Pulmonary artery endothelial cell (primary cell): ENCODE results near the gene OPTC. TPM values are rescaled to one million over a fixed set of nuclear protein-coding genes. Genes with fewer than 3 reads are reported as not detected.
"Not testable (repeated sequence)": the region's sequence is repeated elsewhere in the genome, so short reads cannot be mapped to it uniquely, and the experiment has no call there.

ENCODE experiments used
- DNase-seq: peaks from one replicate; pipeline ENCODE4 v3.0.0-alpha.2; 2011; ENCODE audit warnings: low read depth, low spot score
- total RNA-seq: library from RNA; depleted of rRNA; stranded (reverse); fragments of >200 nt; gene quantifications from 2 replicates; pipeline ENCODE4 v1.2.3, GENCODE V29; 2014

OPTC gene
- total RNA-seq, 1 donor from 2014 or later = not detected

DNA sequence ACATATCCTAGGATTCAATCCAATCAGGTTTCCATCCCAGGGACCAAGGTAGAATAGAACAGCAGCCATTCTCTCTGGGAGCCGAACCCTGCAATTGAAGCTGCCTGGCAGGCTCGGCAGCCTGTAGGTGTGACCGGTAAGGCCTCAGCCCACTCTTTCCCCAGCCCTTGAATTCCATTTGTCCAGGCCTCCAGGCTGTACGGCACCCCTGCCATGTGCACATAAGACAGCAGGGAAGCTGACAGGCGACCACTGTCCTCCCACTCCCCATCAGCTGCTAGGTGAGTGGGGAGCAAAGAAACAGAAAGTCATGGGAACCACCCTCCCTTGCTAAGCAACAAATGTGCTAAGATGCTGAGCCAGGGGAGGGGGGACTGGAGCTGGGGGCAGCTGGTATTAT is 23.0 kb downstream of the OPTC start:
- no peak for DNase-seq

DNA sequence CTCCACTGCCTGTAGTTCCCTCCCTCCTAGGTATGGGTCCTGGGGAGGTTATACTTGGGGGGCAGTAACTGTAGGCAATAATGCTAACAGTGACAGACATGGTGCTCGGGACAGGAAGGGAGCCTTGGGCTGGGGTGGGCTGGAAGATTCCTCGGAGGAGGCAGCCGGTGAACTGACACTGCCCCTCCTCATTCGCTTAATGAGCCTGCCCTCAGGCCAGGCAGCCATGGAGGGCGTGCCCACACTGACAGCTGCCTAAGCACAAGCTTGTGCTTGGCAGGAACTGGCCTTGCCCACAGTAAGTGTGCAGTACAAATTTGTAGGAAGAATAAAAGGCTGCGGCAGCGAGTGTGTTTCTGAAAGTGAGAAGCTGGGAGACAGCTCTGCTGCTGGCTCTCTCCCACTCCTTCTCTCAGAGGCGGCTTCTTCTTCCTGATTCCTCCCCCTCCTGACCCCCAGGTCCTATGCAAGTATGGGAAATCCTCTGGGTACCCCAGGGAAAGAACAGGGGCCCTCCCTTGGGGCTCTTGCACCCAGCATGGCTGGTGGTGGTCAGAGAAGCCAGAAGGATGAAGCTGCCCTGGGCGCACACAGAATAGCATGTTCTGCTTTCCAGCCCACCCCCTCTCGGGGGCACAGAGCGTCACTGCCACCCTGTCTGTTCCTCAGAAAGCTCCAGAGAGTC is 23.6 kb downstream of the OPTC start:
- DNase-seq = no peak

DNA sequence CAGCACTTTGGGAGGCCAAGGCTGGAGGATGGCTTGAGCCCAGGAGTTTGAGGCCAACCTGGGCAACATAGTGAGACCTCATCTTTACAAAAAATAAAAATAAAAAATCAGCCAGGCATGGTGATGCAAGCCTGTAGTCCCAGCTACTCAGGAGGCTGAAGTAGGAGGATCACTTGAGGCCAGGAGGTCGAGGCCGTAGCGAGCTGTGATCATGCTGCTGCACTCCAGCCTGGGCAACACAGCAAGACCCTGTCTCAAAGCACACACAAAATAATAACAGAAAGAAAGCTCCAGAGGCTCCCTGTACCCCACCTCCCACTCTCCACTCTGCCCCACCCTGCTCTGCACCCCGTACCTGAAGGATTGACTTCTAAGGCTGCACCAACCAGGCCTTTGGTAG is 24.2 kb downstream of the OPTC start:
- DNase-seq = not testable (repeated sequence)

DNA sequence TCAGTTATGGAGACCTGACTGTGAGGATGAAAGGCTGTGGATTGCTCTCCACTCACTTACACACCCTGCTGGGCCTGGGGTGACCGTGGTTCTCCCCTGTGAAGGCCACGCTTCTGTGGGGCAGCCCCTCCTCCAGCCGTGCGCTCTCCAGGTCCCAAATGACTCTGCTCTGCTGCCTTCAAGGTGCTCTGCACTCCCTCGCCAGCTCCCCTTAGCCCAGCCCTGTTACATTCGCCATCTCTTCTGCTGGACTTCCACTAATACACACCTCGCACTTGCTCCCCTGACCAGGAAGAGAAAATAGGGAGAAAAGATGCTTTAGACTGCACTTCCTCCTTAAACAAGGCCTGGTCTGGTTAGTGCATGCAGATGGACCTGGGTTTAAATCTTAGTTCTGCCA is 24.6 kb downstream of the OPTC start:
- DNase-seq = no peak

DNA sequence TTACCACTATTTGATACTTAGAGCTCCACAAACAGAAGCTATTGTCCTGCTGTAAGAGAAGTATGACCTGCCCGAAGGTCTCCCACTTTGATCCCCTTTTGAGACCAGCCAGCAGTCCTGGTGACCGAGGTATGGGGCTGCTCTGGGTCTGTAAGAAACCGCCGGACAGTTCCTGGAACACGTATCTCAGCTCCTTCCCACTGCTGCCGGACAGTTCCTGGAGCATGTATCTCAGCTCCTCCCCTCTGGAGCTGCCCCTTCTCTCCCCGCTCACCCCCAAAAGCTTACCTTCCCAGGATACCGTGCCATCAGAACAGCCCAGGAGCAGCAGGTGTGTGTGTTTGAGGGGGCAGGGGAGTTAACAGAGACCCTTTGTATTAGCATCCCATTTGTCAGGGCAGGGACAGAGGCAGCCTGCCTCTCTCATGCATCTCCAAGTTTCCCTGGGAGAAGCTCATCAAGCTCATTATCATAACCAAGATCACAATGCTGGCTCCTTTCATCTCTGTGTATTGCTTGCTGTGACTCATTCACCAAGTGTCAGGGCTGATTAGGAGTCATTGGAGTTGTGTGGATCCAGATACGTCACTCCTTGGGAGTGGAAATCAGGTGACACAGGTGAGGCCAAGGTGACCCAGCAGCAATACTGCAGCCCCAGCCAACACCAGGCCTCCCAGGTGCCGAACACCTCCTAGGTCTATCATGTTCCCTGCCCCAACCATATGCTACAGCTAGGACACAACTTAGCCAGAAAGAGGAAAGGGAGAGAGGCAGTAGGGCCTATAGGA is 25.3 kb downstream of the OPTC start:
- DNase-seq = no peak

DNA sequence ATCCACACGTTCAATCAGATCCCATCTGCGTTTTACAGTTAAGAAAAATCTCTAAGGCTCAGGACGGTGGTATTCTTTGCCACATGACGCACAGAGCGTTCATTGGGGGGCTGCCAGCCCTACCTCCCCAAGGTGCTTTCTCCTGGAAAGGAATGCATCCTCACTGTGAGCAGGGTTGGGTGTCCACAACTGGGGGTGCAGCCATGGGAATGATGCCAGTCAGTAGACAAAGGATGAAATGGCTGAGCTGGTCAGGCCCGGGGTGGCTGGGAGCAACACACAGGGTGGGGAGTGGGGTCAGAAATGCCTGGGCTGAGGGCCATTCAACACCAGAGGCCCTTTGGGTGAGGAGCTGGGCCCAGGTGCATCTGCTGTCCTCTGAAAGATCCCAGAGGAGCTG is 25.9 kb downstream of the OPTC start:
- DNase-seq = no peak

DNA sequence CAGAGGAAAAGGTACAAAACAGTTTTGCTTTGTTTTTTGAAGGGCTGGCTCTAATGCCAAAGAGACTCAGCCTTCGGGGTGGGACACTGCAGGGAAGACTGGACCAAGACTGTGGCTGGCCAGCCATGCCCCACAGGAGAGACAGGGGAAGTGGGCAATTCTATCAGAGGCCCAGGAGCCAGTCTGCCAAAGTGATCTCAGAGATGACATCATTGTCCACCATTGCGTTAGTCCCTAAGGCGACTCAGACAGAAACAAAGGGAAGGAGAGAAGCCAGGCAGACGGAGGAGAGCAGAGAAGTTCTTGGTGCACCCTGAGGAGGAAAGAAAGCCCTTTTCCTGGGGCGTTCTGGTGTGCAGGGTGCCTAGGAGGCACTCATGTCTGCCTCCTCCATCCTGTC is 26.4 kb downstream of the OPTC start:
- no peak for DNase-seq

DNA sequence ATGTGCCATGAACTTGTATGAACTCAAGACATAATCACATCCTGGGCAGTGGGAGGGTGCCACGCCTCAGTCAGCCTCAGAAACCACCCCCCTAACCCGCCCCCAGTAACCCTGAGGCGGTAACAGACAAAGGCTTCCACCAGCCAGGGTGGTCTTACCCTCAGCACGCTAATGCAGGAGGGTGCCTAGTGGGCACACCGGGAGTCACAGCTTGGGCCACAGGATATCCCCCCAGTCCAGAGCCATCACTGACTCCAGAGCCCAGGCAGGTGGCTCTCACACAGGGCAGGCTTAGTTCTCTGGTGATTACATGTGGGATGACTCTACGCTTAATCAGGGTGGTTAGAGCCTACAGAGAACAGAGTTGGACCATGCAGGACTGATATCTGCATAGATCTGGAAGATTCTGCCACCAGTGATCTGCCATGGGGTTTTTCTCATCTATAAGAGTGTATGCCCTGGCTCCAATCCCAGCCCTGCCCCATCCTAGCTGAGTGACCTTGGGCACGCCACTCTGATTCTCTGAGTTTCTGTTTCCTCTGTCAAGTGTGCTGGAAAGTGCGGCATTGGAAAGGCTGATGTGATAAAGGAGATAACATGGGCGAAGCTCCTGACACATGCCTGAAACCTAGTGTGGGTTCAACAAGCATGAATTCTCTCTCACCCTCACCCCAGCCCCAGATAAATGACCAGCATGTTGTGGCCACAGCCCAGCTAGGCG is 27.3 kb downstream of the OPTC start:
- no peak for DNase-seq

DNA sequence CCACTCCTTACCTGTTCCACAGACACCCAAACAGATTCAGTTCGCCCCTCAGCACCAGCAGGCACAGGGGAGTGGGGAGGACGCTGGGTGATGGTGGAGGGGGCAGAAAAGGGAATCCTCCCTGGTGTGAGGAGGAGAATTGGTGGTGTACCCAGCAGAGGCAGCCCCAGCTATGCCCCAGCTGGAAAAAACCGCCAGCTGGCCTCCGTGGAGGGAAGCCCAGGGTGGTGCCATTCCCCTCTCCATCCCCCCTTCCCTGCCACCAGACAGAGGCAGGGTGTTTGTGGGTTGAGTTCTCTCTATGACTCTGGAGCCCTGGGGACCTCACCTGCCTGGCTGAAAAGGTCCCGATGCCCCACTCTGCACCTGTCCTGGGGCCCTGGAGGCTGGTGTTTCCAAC is 27.9 kb downstream of the OPTC start:
- no peak for DNase-seq

DNA sequence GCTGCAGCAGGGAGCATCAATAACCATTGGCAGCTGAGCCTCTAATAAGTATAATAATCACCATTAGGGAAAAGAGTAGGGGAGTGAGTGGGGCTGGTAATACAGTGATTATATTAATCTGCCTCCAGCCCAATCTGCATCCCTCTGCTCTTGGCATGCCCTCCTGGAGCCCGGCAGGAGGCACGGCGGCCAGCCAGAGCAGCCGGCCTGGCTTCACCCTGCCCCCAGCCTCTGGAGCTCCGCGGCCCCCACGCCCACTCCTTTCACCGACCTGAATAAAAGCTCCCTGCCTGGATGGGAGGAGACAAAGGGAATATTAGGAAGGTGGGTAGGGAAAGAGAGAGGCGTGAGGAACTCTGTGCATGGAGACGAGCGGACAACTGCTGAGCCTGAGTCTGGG is 28.3 kb downstream of the OPTC start:
- DNase-seq = no peak

DNA sequence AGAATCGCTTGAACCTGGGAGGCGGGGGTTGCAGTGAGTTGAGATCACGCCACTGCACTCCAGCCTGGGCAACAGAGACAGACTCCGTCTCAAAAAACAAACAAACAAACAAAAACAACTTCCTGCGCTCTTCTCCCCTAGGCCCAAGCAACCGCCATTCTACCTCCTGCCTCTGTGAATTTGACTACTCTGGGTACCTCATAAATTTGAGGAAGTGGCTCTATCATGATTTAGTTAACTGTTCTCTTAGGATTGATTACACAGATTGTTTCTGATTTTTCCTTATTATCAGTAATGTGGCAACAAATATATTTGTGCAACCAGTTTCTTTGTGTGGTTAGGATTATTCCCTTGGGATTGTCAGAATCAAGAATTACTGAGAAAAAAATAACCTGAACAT is 29.7 kb downstream of the OPTC start:
- DNase-seq = no peak

DNA sequence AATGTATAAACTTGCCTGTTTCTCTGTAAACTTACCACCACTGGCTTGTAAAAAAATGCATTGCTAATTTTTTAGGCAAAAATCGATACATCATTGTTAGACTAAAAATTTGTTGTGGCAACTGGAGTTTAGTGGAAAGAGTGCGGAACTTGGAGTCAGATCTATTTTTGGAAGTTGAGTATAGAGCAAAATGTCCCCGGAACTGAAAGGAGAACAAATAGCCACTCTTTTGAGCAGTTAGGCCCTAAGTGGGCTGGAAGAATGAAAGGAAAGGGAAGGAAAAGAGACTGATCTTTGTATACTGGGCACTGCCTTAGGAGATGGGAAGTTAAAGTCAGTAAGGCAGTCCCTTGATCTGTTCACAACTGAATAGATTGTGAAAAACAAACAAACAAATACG is 30.2 kb downstream of the OPTC start:
- no peak for DNase-seq

DNA sequence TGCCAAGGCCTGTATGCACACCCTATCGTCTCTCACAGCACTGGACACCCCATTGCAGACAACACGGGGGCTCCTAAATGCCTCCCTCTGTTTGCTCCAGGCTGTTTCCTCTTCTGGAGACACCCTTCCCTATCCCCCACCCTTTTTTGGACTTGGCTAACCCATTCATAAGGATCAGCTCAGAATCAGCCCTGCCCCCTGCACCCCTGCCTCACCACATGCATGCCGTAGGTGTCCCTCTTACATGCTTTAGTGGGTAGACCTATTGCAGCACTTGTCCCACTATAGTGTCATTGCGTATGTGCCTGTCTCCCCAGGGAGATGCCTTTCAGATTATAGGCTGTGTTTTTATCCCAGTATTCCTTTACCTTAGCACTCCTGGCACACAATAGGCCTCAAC is 30.9 kb downstream of the OPTC start:
- no peak for DNase-seq

DNA sequence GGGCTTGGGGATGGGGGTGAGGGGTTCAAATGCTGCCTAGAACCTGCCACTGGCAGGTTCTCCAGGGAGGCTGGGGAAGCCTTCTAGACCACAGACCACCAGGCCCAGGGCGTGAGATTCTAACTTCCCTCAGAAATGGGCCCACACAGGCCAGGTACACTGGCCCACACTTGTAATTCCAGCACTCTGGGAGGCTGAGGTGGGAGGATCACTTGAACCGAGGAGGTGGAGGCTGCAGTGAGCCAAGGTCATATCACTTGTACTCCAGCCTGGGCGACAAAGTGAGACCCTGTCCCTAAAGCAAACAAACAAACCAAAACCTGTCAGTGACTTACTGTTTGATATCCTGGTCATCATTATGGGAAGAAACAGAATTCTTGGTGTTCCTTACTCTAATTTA is 31.7 kb downstream of the OPTC start:
- DNase-seq = no peak

DNA sequence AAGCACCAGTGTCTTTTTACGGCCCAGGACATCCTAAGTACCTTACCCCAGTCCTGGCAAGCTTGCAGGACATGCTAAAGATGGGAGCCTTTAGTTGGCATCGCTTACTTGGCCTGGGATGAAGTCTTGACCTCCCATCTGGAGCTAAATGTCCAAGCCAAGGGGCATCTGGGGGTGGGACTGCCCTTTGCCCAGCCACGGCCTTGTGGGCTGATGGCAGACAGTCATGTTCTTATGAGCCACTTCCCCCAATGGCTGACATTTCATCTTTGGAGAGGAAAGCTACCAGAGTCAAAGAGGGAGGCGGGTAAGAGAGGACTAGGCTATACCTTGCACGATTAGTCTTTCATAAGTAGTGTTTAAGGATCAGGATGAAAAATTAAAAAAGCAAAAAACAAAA is 32.2 kb downstream of the OPTC start:
- DNase-seq = no peak

DNA sequence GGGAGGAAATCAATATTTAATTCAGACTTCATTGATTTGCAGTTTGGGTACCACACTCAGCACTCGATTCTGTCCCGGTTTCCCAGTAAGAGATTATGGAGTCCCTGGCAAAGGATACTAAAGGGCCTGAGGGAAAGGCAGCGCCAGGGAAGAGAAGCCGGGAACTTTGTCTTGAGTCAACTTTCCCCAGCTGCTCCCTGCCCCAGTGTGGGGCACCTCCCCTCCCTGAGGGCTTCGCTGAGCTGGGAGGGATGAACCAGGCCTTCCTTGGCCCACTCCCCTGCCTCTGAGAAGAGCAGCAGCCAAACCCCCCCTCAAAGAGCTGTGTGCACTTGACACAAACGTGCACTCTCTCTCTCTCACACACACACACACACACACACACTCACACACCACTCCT is 32.6 kb downstream of the OPTC start:
- DNase-seq = no peak

DNA sequence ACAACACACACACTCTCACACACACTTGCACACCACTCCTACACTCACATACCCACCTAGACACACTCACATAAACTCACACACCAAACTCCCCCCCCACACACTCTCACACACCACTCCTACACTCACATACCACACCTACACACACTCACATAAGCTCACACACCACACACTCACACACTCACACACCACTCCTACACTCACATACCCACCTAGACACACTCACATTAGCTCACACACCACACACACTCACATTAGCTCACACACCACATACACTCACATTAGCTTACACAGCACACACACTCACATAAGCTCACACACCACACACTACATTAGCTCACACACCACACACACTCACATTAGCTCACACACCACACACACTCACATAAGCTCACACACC is 33.1 kb downstream of the OPTC start:
- no peak for DNase-seq

DNA sequence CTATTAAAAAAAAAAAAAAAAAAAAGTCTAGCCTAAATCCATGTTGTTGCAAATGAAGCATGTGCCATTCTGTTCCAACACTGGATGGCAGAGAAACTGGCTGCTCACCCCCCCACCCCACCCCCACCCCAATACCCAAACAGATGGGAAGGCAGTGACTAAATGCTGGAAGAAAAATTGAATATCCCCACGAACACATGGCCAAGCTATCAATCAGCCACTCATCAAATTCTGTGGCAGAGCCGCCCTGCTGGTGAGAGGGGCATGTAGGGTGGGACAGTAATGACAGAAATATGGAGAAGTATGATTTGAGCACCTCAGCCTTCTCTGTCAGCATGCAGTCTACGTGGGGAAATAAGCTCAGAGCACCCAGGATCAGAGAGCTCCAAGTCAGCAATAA is 34.1 kb downstream of the OPTC start:
- DNase-seq = no peak

DNA sequence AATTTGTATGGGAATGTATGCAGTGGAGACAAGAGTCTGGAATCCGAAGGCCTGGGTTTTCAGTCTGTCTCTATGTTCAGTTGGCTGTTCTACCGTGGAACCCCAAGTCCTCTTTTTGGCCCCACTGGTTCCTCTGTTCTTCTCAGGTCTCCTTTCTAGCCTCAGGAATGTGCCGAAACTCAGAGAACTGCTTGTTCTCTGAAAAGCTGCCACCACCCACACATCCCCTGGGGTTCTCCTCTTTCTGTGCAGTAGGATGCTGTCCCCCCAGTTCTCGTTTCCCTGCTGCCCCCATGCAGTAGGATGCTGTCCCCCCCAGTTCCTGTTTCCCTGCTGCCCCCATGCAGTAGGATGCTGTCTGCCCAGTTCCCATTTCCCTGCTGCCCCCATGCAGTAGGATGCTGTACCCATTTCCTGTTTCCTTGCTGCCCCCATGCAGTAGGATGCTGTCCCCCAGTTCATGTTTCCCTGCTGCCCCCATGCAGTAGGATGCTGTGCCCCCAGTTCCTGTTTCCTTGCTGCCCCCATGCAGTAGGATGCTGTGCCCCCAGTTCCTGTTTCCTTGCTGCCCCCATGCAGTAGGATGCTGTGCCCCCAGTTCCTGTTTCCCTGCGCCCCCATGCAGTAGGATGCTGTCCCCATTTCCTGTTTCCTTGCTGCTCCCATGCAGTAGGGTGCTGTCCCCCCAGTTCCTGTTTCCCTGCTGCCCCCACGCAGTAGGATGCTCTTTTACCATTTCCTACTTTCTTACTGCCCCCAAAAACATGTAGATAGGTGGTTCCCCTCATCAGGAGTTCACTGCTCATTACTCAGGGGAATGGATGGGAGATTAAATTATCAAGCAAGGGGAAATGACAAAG is 35.3 kb downstream of the OPTC start:
- no peak for DNase-seq

DNA sequence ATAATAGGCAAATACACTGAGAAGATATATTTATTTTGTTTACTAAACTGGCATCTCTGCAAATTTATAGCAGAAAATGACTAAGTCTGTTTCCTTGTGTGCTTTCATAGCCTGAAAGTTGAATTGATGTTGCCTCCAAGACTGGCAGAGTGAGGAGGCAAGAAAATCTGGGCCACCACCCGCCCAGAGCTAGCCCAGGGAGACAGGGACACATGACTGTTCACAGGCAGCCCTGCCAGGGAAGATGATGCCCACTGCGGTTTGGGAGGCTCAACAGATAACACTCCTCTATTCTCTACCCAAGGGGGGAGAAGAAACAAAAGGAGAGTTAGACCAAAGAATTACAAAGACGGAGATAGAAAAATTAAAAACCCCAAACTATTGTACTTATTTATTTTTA is 37.1 kb downstream of the OPTC start:
- DNase-seq = no peak

DNA sequence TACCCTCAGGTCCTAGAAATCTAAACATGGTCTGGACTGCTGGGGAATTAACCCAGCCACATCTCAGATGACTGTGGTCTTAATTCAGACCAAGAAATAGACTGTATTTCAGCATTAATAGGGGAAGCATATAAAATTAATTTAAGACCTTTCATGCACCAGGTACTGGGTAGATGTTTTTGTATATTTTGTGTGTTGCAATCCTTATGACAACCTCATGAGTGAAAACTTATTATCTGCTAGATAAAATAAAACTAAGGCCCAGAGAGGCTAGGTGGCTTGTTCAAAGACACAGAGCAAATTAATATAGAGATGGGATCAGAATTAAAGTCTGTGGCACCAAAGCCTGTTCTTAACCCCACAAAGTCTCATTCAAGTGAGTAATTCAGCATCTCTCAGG is 40.1 kb downstream of the OPTC start:
- DNase-seq = no peak

DNA sequence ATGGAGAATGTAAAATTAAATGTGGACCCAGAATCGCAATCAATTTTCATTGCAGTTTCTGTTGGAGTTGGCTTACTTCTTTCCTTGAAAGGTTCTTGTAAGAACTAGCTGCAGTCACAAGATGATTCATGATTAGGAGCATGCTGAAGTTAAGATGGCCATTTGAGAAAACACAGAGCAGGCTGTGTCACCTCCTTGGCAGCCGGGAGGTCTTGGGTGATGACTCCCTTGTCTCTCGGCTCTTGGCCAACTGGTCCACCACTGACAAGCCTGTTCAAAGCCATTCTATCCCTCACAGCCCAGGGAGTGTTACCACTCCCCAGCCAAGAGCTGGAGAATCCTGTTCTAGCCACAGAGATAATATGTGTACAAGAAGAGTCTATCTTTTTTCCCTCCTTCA is 40.6 kb downstream of the OPTC start:
- no peak for DNase-seq
